Ovary (tissue), 9 donors: ENCODE measurements around the gene ADAMTS3. TPM values are rescaled to one million over a fixed set of nuclear protein-coding genes. Genes with fewer than 3 reads are reported as not detected.

ENCODE experiments used
- DNase-seq, 5 donors: peaks; one replicate each; pipeline ENCODE4 v3.0.0-alpha.2; 2019 to 2020
- H3K27ac ChIP-seq, 2 donors: fragments of 200-600 bp; one replicate each; pipeline versions ENCODE4 v1.5.1 to v1.8.0; 2019 to 2022
- H3K27me3 ChIP-seq: fragments of 200-600 bp; one replicate; pipeline ENCODE4 v1.8.0; 2022
- H3K36me3 ChIP-seq: fragments of 200-600 bp; sonication (generic); one replicate; pipeline ENCODE4 v1.5.1; 2019
- H3K4me1 ChIP-seq: one replicate; pipeline ENCODE4 v1.8.1; 2013; ENCODE audit warnings: mild to moderate bottlenecking, moderate library complexity; ENCODE audit not compliant: insufficient read depth
- H3K4me3 ChIP-seq: fragments of 200-600 bp; sonication (generic); one replicate; pipeline ENCODE4 v1.5.1; 2017
- H3K9me3 ChIP-seq, 2 donors: fragments of 200-600 bp in 1 of 2; sonication (generic) in 1 of 2; one replicate each; pipeline versions ENCODE4 v1.5.1 to v1.8.1; 2013 to 2019; ENCODE audit warnings: mild to moderate bottlenecking in 1 of 2, moderate library complexity in 1 of 2
- EP300 ChIP-seq: sonication (generic); formaldehyde crosslinking; IDR thresholded peaks from one replicate; pipeline ENCODE4 v1.6.1; 2017; ENCODE audit warnings: antibody characterized with exemption
- POLR2A ChIP-seq: fragments of 450-650 bp; IDR thresholded peaks from one replicate; pipeline ENCODE4 v1.6.1; 2017; ENCODE audit warnings: antibody characterized with exemption, mild to moderate bottlenecking, moderate library complexity
- WGBS, 3 donors: extraction: QIAGEN DNeasy Blood & Tissue Kit in 1 of 3; methylation state at CpG; one replicate each; pipeline versions ENCODE4 v1.1.5 to v1.1.7; 2013 to 2017; 5-methylcytosine and 5-hydroxymethylcytosine counted together
- intact Hi-C, 4 donors: fragments of 100-400 bp; cut with DNase I; formaldehyde crosslinking; loops; one replicate each; pipeline versions ENCODE4 v1.11.0 to v1.15.1; 2022 to 2023
- polyA plus RNA-seq, 2 donors: library from polyadenylated mRNA; stranded (reverse); fragments of 200-250 nt in 1 of 2; fragments of 350-450 nt in 1 of 2; fragmentation: Illumina TruSeq in 1 of 2; extraction: RNeasy Lipid Tissue Mini Kit (QIAGEN cat#74804) in 1 of 2; gene quantifications; one replicate each; pipeline ENCODE4 v1.2.3, GENCODE V29; 2013 to 2014
- total RNA-seq, 7 donors: library from RNA; depleted of rRNA in 2 of 7; stranded (reverse); fragments of >200 nt in 2 of 7; fragmentation: NEBNext Ultra II Directional in 3 of 7; extraction: Animal tissue kit (Norgen Biotek cat#: 25700) in 3 of 7; gene quantifications; one replicate each; pipeline versions ENCODE4 v1.1.0 to v1.2.4, GENCODE V29; 2016 to 2023
- TF ChIP-seq, protein P1 (sequence below), 3 donors: fragments of 450-650 bp in 2 of 3; fragments of 200-600 bp in 1 of 3; IDR thresholded peaks; one replicate each; pipeline versions ENCODE4 v1.5.1 to v1.8.0; 2016 to 2022; ENCODE audit warnings: antibody characterized with exemption in 3 of 3, mild to moderate bottlenecking in 1 of 3
- donor health status: DM: no; HTN: no; CAD: no; lungs with moderate emphysema.
- donor health status: DM: no; HTN: no; CAD: no.
- donor health status: Bipolar disorder and iron deficiency.
- donor health status: DM: yes; HTN: yes; CAD: no.
- donor health status: DM: no; HTN: no; CAD: no.
- donor health status: DM: yes; HTN: yes; CAD: no.

ADAMTS3 gene
- total and polyA plus RNA-seq, 9 donors = 1.2 to 6.6 (median 4.6) TPM

DNA sequence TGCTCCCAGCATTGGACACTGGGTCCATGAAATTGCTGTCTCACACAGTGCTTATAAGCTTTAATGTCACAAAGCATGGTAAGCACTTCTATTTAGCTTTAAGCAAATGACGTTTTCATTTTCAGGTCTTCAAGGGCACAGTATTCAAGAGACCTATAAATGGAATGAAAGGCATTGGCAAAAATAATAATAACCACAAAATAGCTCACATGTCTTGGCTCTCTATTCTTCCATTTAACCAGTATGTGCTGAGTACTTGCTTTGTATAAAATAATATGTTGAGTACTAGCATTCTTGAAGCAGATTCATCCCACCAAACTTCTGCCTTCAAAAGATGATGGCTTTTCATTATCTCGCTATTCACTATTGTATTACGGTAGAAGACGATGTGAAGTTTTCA lies 203.0 kb downstream of the ADAMTS3 start:
- H3K4me1 ChIP-seq = no peaks in the 10 kb centered on the region
- intact Hi-C loops = no loop called here
- no peak overlapping the region for H3K4me3 ChIP-seq
- no peak overlapping the region for H3K27ac ChIP-seq
- 80 to 85% (median 80%) methylated on average over 4 of the region's 4 CpGs for WGBS, 3 donors
- DNase-seq = no peak
- H3K27me3 ChIP-seq = no peaks in the 10 kb centered on the region
- no peak for TF ChIP-seq EP300
- no peak for TF ChIP-seq POLR2A
- TF ChIP-seq, protein P1, sequence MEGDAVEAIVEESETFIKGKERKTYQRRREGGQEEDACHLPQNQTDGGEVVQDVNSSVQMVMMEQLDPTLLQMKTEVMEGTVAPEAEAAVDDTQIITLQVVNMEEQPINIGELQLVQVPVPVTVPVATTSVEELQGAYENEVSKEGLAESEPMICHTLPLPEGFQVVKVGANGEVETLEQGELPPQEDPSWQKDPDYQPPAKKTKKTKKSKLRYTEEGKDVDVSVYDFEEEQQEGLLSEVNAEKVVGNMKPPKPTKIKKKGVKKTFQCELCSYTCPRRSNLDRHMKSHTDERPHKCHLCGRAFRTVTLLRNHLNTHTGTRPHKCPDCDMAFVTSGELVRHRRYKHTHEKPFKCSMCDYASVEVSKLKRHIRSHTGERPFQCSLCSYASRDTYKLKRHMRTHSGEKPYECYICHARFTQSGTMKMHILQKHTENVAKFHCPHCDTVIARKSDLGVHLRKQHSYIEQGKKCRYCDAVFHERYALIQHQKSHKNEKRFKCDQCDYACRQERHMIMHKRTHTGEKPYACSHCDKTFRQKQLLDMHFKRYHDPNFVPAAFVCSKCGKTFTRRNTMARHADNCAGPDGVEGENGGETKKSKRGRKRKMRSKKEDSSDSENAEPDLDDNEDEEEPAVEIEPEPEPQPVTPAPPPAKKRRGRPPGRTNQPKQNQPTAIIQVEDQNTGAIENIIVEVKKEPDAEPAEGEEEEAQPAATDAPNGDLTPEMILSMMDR (IDR thresholded peaks at IDR 0.05) = no peak
- H3K9me3 ChIP-seq = no peaks in the 10 kb centered on the region
- H3K36me3 ChIP-seq = no peaks in the 10 kb centered on the region

GRCh38 chr4:72365016-72365415 lies 204.0 kb downstream of the ADAMTS3 start:
- intact Hi-C loops = no loop called here
- H3K27ac ChIP-seq = no peak overlapping the region
- no peaks in the 10 kb centered on the region for H3K4me1 ChIP-seq
- H3K36me3 ChIP-seq = no peaks in the 10 kb centered on the region
- no peaks in the 10 kb centered on the region for H3K9me3 ChIP-seq
- no peak for TF ChIP-seq POLR2A
- TF ChIP-seq, protein P1 (IDR thresholded peaks at IDR 0.05) = no peak
- TF ChIP-seq EP300 = no peak
- no peak overlapping the region for H3K4me3 ChIP-seq
- DNase-seq = no peak
- H3K27me3 ChIP-seq = no peaks in the 10 kb centered on the region
- WGBS, 3 donors = 30 to 86% (median 31%) methylated on average over 1 of the region's 1 CpG

DNA sequence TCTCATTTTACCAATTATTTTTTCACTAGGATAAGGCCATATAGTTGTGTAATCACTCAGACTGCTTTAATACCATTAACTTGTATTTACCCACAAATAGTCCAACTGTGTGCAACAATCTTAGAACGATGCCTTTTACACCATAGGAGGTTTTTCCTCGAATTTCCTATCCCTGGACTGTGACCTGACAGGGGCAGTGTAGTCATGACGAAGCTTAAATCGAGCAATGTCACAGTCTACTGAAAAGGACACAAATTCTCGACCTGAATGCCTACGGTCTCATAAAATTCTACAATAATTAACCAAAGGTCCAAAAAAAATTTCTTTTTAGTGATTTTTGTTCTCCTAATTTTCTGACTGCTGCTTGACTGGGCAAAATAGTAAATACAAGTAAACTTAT lies 208.9 kb downstream of the ADAMTS3 start:
- intact Hi-C loops = no loop called here
- no peak for DNase-seq

DNA sequence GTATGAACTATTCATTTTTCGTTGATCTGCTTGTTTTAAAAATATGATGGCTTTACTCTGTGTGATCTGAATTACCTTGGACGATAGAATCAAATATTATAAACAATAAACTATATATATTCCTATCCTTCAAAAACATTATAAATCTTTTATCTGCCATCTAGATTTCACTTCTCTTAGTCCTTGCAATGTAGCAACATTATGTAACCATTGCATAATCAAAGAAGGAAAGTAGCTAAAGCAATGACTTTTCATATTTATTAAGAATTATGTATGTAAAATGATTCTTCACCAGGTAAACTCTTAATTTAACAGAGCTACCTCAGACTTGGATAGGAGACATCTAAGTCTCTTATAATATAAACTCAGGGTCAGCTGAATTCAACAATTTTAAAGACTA lies 210.5 kb downstream of the ADAMTS3 start:
- no peaks in the 10 kb centered on the region for H3K27me3 ChIP-seq
- 70 to 74% (median 72%) methylated on average over 2 of the region's 2 CpGs for WGBS, 3 donors
- TF ChIP-seq POLR2A (no peak), EP300 (no peak)
- TF ChIP-seq, protein P1 (IDR thresholded peaks at IDR 0.05) = no peak
- DNase-seq = no peak
- H3K9me3 ChIP-seq = no peaks in the 10 kb centered on the region
- no peak overlapping the region for H3K27ac ChIP-seq
- no peaks in the 10 kb centered on the region for H3K4me1 ChIP-seq
- no peak overlapping the region for H3K4me3 ChIP-seq
- intact Hi-C loops = no loop called here
- no peaks in the 10 kb centered on the region for H3K36me3 ChIP-seq

More for the DNA sequence above, 208.9 kb downstream of the ADAMTS3 start:
- no peaks in the 10 kb centered on the region for H3K27me3 ChIP-seq
- H3K4me3 ChIP-seq = no peak overlapping the region
- 94 to 97% (median 96%) methylated on average over 6 of the region's 6 CpGs for WGBS, 3 donors
- H3K9me3 ChIP-seq = no peaks in the 10 kb centered on the region
- H3K36me3 ChIP-seq = no peaks in the 10 kb centered on the region
- no peak overlapping the region for H3K27ac ChIP-seq
- no peaks in the 10 kb centered on the region for H3K4me1 ChIP-seq
- TF ChIP-seq POLR2A = no peak
- TF ChIP-seq, protein P1 (IDR thresholded peaks at IDR 0.05) = no peak
- no peak for TF ChIP-seq EP300

GRCh38 chr4:72357908-72358307 lies 211.1 kb downstream of the ADAMTS3 start:
- no peaks in the 10 kb centered on the region for H3K4me1 ChIP-seq
- no peaks in the 10 kb centered on the region for H3K27me3 ChIP-seq
- DNase-seq = no peak
- TF ChIP-seq EP300 = no peak
- no peak for TF ChIP-seq POLR2A
- TF ChIP-seq, protein P1 (IDR thresholded peaks at IDR 0.05) = no peak
- no peaks in the 10 kb centered on the region for H3K36me3 ChIP-seq
- H3K27ac ChIP-seq = no peak overlapping the region
- H3K9me3 ChIP-seq = no peaks in the 10 kb centered on the region
- no peak overlapping the region for H3K4me3 ChIP-seq
- WGBS, 3 donors = 48 to 77% (median 68%) methylated on average over 1 of the region's 1 CpG
- intact Hi-C loops = no loop called here
